MM.1S (cell line): ENCODE data around the gene USP54.

Source experiments
- CTCF ChIP-seq: fragments of 300-600 bp; sonication (generic); IDR thresholded peaks from 2 replicates; pipeline ENCODE4 v1.5.1; 2016; ENCODE audit warnings: antibody characterized with exemption, low read length, mixed read lengths
- EZH2 ChIP-seq: fragments of 300-600 bp; sonication (generic); optimal IDR thresholded peaks from 2 replicates; pipeline ENCODE3; 2017; ENCODE audit warnings: low read depth, mild to moderate bottlenecking, antibody characterized with exemption, low read length, mixed read lengths

- TF ChIP-seq CTCF (no peak), EZH2 (no peak)
Measured at GRCh38 chr10:73551515-73551914, 39.6 kb downstream of the USP54 start.
